ENCODE results near the gene KCNMA1.
"Not testable (repeated sequence)": the region's sequence is repeated elsewhere in the genome, so short reads cannot be mapped to it uniquely, and the experiment has no call there.

KCNMA1 gene

GRCh38 chr10:77412573-77413133, 225.0 kb downstream of the KCNMA1 start:
- not testable (repeated sequence) for H3K36me3 Mint-ChIP-seq (ENCODE audit: low read depth); DNase-seq; H3K4me1 Mint-ChIP-seq; H3K9me3 Mint-ChIP-seq; H3K4me3 Mint-ChIP-seq; H3K27me3 Mint-ChIP-seq; H3K27ac Mint-ChIP-seq; ATAC-seq

GRCh38 chr10:77411805-77412204, 225.8 kb downstream of the KCNMA1 start:
- H3K27ac Mint-ChIP-seq: no peak overlapping the region
- H3K27me3 Mint-ChIP-seq: no peaks in the 10 kb centered on the region
- no peaks in the 10 kb centered on the region for H3K9me3 Mint-ChIP-seq
- DNase-seq (no peak), ATAC-seq (no peak)
- no peaks in the 10 kb centered on the region for H3K4me1 Mint-ChIP-seq
- no peak overlapping the region for H3K4me3 Mint-ChIP-seq
- H3K36me3 Mint-ChIP-seq (ENCODE audit: low read depth): no peaks in the 10 kb centered on the region

- Mint-ChIP-seq H3K27me3 (no peaks in the 10 kb centered on the region), H3K4me1 (no peaks in the 10 kb centered on the region), H3K36me3 (ENCODE audit: low read depth) (no peaks in the 10 kb centered on the region), H3K9me3 (no peaks in the 10 kb centered on the region), H3K27ac (no peak overlapping the region), H3K4me3 (no peak overlapping the region)
- no peak for ATAC-seq
- DNase-seq: no peak
These were observed 227.1 kb downstream of the KCNMA1 start for GRCh38 chr10:77410523-77410922.

- H3K36me3 Mint-ChIP-seq (ENCODE audit: low read depth): no peaks in the 10 kb centered on the region
- no peaks in the 10 kb centered on the region for H3K27me3 Mint-ChIP-seq
- no peak for ATAC-seq
- no peak overlapping the region for H3K27ac Mint-ChIP-seq
- H3K4me1 Mint-ChIP-seq: no peaks in the 10 kb centered on the region
- no peak for DNase-seq
- no peaks in the 10 kb centered on the region for H3K9me3 Mint-ChIP-seq
- H3K4me3 Mint-ChIP-seq: no peak overlapping the region
These were observed 227.7 kb downstream of the KCNMA1 start for GRCh38 chr10:77409697-77410471.

- no peak overlapping the region for H3K4me3 Mint-ChIP-seq
- H3K4me1 Mint-ChIP-seq: no peaks in the 10 kb centered on the region
- no peaks in the 10 kb centered on the region for H3K36me3 Mint-ChIP-seq (ENCODE audit: low read depth)
- no peak overlapping the region for H3K27ac Mint-ChIP-seq
- ATAC-seq: no peak
- no peaks in the 10 kb centered on the region for H3K27me3 Mint-ChIP-seq
- H3K9me3 Mint-ChIP-seq: no peaks in the 10 kb centered on the region
- no peak for DNase-seq
These were observed 229.3 kb downstream of the KCNMA1 start for GRCh38 chr10:77408259-77408658.

- DNase-seq (no peak), ATAC-seq (no peak)
- Mint-ChIP-seq H3K9me3 (no peaks in the 10 kb centered on the region), H3K27ac (no peak overlapping the region), H3K36me3 (ENCODE audit: low read depth) (no peaks in the 10 kb centered on the region), H3K27me3 (peaks cover 3% of the 10 kb centered on the region), H3K4me3 (no peak overlapping the region), H3K4me1 (no peaks in the 10 kb centered on the region)
These were observed 230.7 kb downstream of the KCNMA1 start for GRCh38 chr10:77406764-77407430.

GRCh38 chr10:77405771-77406241, 231.8 kb downstream of the KCNMA1 start:
- ATAC-seq (peak; percentile 48), DNase-seq (peak; percentile 36)
- no peak overlapping the region for H3K4me3 Mint-ChIP-seq
- H3K27me3 Mint-ChIP-seq: peaks cover 5% of the 10 kb centered on the region
- no peaks in the 10 kb centered on the region for H3K9me3 Mint-ChIP-seq
- no peaks in the 10 kb centered on the region for H3K36me3 Mint-ChIP-seq (ENCODE audit: low read depth)
- no peak overlapping the region for H3K27ac Mint-ChIP-seq
- H3K4me1 Mint-ChIP-seq: no peaks in the 10 kb centered on the region

GRCh38 chr10:77404810-77405209, 232.8 kb downstream of the KCNMA1 start:
- ATAC-seq (no peak), DNase-seq (no peak)
- Mint-ChIP-seq H3K4me1 (no peaks in the 10 kb centered on the region), H3K9me3 (no peaks in the 10 kb centered on the region), H3K27me3 (peaks cover 5% of the 10 kb centered on the region), H3K36me3 (ENCODE audit: low read depth) (no peaks in the 10 kb centered on the region), H3K4me3 (no peak overlapping the region), H3K27ac (no peak overlapping the region)

GRCh38 chr10:77403761-77404160, 233.8 kb downstream of the KCNMA1 start:
- no peak for DNase-seq
- Mint-ChIP-seq H3K27me3 (peaks cover 6% of the 10 kb centered on the region), H3K36me3 (ENCODE audit: low read depth) (no peaks in the 10 kb centered on the region), H3K4me3 (no peak overlapping the region), H3K27ac (no peak overlapping the region), H3K9me3 (no peaks in the 10 kb centered on the region), H3K4me1 (peaks cover under 1% of the 10 kb centered on the region)
- no peak for ATAC-seq

GRCh38 chr10:77401683-77402082, 235.9 kb downstream of the KCNMA1 start:
- H3K4me3 Mint-ChIP-seq: no peak overlapping the region
- peaks cover 7% of the 10 kb centered on the region for H3K27me3 Mint-ChIP-seq
- no peaks in the 10 kb centered on the region for H3K9me3 Mint-ChIP-seq
- ATAC-seq: no peak
- no peak overlapping the region for H3K27ac Mint-ChIP-seq
- peaks cover 4% of the 10 kb centered on the region for H3K4me1 Mint-ChIP-seq
- no peak for DNase-seq
- no peaks in the 10 kb centered on the region for H3K36me3 Mint-ChIP-seq (ENCODE audit: low read depth)

- no peak overlapping the region for H3K4me3 Mint-ChIP-seq
- H3K36me3 Mint-ChIP-seq (ENCODE audit: low read depth): no peaks in the 10 kb centered on the region
- H3K27me3 Mint-ChIP-seq: peaks cover 7% of the 10 kb centered on the region
- ATAC-seq (no peak), DNase-seq (no peak)
- no peaks in the 10 kb centered on the region for H3K9me3 Mint-ChIP-seq
- H3K27ac Mint-ChIP-seq: no peak overlapping the region
- H3K4me1 Mint-ChIP-seq: peaks cover 4% of the 10 kb centered on the region
These were observed 237.6 kb downstream of the KCNMA1 start for GRCh38 chr10:77400033-77400432.

- DNase-seq: no peak
- Mint-ChIP-seq H3K4me1 (peaks cover 4% of the 10 kb centered on the region), H3K36me3 (ENCODE audit: low read depth) (no peaks in the 10 kb centered on the region), H3K27ac (no peak overlapping the region), H3K9me3 (no peaks in the 10 kb centered on the region), H3K4me3 (no peak overlapping the region), H3K27me3 (peaks cover 7% of the 10 kb centered on the region)
- ATAC-seq: no peak
These were observed 238.4 kb downstream of the KCNMA1 start for GRCh38 chr10:77398986-77399755.

GRCh38 chr10:77398558-77398957, 239.1 kb downstream of the KCNMA1 start:
- no peak for ATAC-seq
- Mint-ChIP-seq H3K27me3 (peaks cover 7% of the 10 kb centered on the region), H3K36me3 (ENCODE audit: low read depth) (no peaks in the 10 kb centered on the region), H3K9me3 (no peaks in the 10 kb centered on the region), H3K27ac (no peak overlapping the region), H3K4me1 (peaks cover 4% of the 10 kb centered on the region), H3K4me3 (no peak overlapping the region)
- DNase-seq: no peak

- DNase-seq: no peak
- no peak for ATAC-seq
- Mint-ChIP-seq H3K4me3 (no peak overlapping the region), H3K36me3 (ENCODE audit: low read depth) (no peaks in the 10 kb centered on the region), H3K9me3 (no peaks in the 10 kb centered on the region), H3K27me3 (peaks cover 6% of the 10 kb centered on the region), H3K4me1 (peaks cover 4% of the 10 kb centered on the region), H3K27ac (no peak overlapping the region)
These were observed 240.5 kb downstream of the KCNMA1 start for GRCh38 chr10:77397103-77397502.
